H1 (cell line): ENCODE results near the gene GRM8. TPM values are rescaled to one million over a fixed set of nuclear protein-coding genes. Genes with fewer than 3 reads are reported as not detected.

Source experiments
- SP2 ChIP-seq: IDR thresholded peaks from 2 replicates; pipeline ENCODE4 v1.6.1; 2012; ENCODE audit warnings: mild to moderate bottlenecking, low read length, inconsistent platforms
- TAF7 ChIP-seq: optimal IDR thresholded peaks from 2 replicates; pipeline ENCODE3; 2011; ENCODE audit warnings: low read depth, mild to moderate bottlenecking, inconsistent platforms, low read length, moderate library complexity, borderline replicate concordance
- polyA plus RNA-seq, 7 experiments: library from polyadenylated mRNA; depleted of rRNA in 3 of 7; stranded (reverse) in 5 of 7; unstranded in 2 of 7; fragments of >200 nt in 5 of 7; fragments of 200-250 nt in 2 of 7; gene quantifications; 1 replicate in 5 of 7; 2 replicates in 1 of 7; 4 replicates in 1 of 7; pipeline versions ENCODE4 v1.2.1 to v1.2.3, GENCODE V29; 2011 to 2013; ENCODE audit warnings: missing spikeins in 2 of 7, mixed read lengths in 2 of 7
- total RNA-seq: library from RNA; stranded (reverse); fragmentation: NEBNext Ultra II Directional; extraction: Animal tissue kit (Norgen Biotek cat#: 25700); gene quantifications from 2 replicates; pipeline ENCODE4 v1.2.1, GENCODE V29; 2021

The GRM8 gene
- total and polyA plus RNA-seq, 2 of the 8 experiments (the other 6 are each of a cell fraction or from before 2014, with no cell fraction given), result 2.6 to 2.8 TPM

DNA sequence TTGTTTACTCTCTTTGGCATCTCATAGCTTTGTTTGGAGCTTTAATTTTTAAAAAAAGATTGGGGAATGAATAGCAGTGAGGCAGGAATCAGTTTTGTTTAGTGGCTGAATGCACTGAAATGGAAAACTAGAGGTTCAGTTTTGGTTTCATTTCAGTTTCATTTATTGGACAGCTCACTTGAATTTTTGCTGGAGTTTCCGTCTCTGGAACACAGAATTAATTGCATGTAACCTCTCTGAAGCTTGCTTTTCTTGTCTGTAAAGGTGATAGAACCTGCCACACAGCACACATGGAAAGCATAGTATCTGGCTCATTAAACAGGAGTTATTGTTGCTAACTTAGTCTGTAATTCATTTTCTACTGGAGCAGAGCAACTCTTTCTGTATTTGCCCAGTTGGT, 7.1 kb downstream of the GRM8 start (continued):
- TF ChIP-seq SP2, result no peak
- no peak for TF ChIP-seq TAF7
